K562 (cell line): ENCODE results near the gene PCDH8. TPM values are rescaled to one million over a fixed set of nuclear protein-coding genes. Genes with fewer than 3 reads are reported as not detected.

Experiments
- ATAC-seq: fragments of 200-7000 bp; cut with Tn5 transposase; 3 replicates; pipeline ENCODE4 v1.9.1; 2020; ENCODE audit warnings: moderate library complexity
- Bru-seq: library from RNA; stranded (reverse); fragments of 400-500 nt; gene quantifications from one replicate; lab custom pipeline; 2021; lab: Mats Ljungman, UMichigan
- BruChase-seq, 2 experiments: library from RNA; stranded (reverse); fragments of 400-500 nt; gene quantifications; one replicate each; lab custom pipeline; 2021; lab: Mats Ljungman, UMichigan
- BruUV-seq: library from RNA; stranded (reverse); fragments of 400-500 nt; replicated peaks from 2 replicates; lab custom pipeline; 2021; lab: Mats Ljungman, UMichigan
- CTCF ChIA-PET: fragments of 300-600 bp; formaldehyde crosslinking; extraction: SDS; loops from one replicate; lab custom pipeline; 2021; ENCODE audit warnings: low intra/inter-chr PET ratio; lab: Yijun Ruan, JAX
- POLR2A ChIA-PET: fragments of 300-600, 350-650 bp; sonication (Branson Sonifier 250); formaldehyde crosslinking; extraction: SDS; loops from one replicate; lab custom pipeline; 2021; ENCODE audit warnings: antibody characterized with exemption, inconsistent platforms; lab: Yijun Ruan, JAX
- DNase-seq, 4 experiments: peaks; one replicate each; pipeline versions ENCODE4 v3.0.0 to v3.0.0-alpha.2; 2011 to 2018; ENCODE audit warnings: low spot score in 3 of 4, mixed read lengths in 3 of 4; ENCODE audit errors: extremely low read depth in 1 of 4
- FAIRE-seq: peaks from 2 replicates; lab custom pipeline; 2011; peaks lifted over from hg19 to GRCh38; lab: Jason Lieb, UNC
- H2AFZ ChIP-seq: 2 replicates; pipeline ENCODE4 v1.6.0; 2011; ENCODE audit warnings: low read depth, low read length, control low read depth, inconsistent platforms
- H3K27ac ChIP-seq: fragments of 200-600 bp; 3 replicates; pipeline ENCODE4 v1.8.0; 2011; ENCODE audit warnings: low read depth, mild to moderate bottlenecking, control low read depth, inconsistent platforms, low read length, moderate library complexity, mixed read lengths; ENCODE audit errors: extremely low read depth
- H3K27me3 ChIP-seq, 2 experiments: fragments of 300-600 bp in 1 of 2; 2 replicates in 1 of 2; 3 replicates in 1 of 2; pipeline versions ENCODE4 v1.6.0 to v1.8.0; 2011; ENCODE audit warnings: inconsistent platforms in 2 of 2, low read length in 2 of 2, mild to moderate bottlenecking in 1 of 2, mixed read lengths in 1 of 2, moderate library complexity in 1 of 2; ENCODE audit not compliant: control insufficient read depth in 2 of 2, insufficient read depth in 2 of 2
- H3K36me3 ChIP-seq: fragments of 300-600 bp; 3 replicates; pipeline ENCODE4 v1.8.0; 2011; ENCODE audit warnings: mild to moderate bottlenecking, low read length, inconsistent platforms; ENCODE audit not compliant: control insufficient read depth, insufficient read depth
- H3K4me1 ChIP-seq, 2 experiments: fragments of 200-600 bp in 1 of 2; replicated peaks in 1 of 2; 2 replicates in 1 of 2; 3 replicates in 1 of 2; pipeline versions ENCODE4 v1.5.1 to v1.8.0; 2011; ENCODE audit warnings: inconsistent platforms in 2 of 2, low read length in 2 of 2, mild to moderate bottlenecking in 1 of 2, mixed read lengths in 1 of 2, moderate library complexity in 1 of 2; ENCODE audit not compliant: control insufficient read depth in 2 of 2, insufficient read depth in 2 of 2
- H3K4me2 ChIP-seq: 2 replicates; pipeline ENCODE4 v1.6.1; 2011; ENCODE audit warnings: low read length, control low read depth, inconsistent platforms, mixed read lengths; ENCODE audit not compliant: insufficient read depth
- H3K4me3 ChIP-seq: fragments of 200-600 bp; sonication (generic), shearing (Covaris generic); 2 replicates; pipeline ENCODE4 v1.5.1; 2016; ENCODE audit warnings: control low read depth, inconsistent platforms
- H3K79me2 ChIP-seq: fragments of 200-600 bp; 3 replicates; pipeline ENCODE4 v1.8.0; 2011; ENCODE audit warnings: low read length, inconsistent platforms; ENCODE audit not compliant: control insufficient read depth, insufficient read depth
- H3K9ac ChIP-seq, 2 experiments: 2 replicates each; pipeline versions ENCODE4 v1.6.0 to v1.6.1; 2011; ENCODE audit warnings: low read depth in 2 of 2, low read length in 2 of 2, control low read depth in 1 of 2, inconsistent platforms in 1 of 2, mild to moderate bottlenecking in 1 of 2, mixed read lengths in 1 of 2; ENCODE audit not compliant: insufficient read depth in 1 of 2
- H3K9me1 ChIP-seq: one replicate; pipeline ENCODE4 v1.6.0; 2011; ENCODE audit warnings: inconsistent platforms, mild to moderate bottlenecking, low read length, moderate library complexity; ENCODE audit not compliant: control insufficient read depth, insufficient read depth
- H3K9me3 ChIP-seq: replicated peaks from 2 replicates; pipeline ENCODE4 v1.5.1; 2011; ENCODE audit warnings: low read depth, low read length, inconsistent platforms; ENCODE audit not compliant: control insufficient read depth, insufficient read depth
- H4K20me1 ChIP-seq: replicated peaks from 2 replicates; pipeline ENCODE4 v1.6.1; 2011; ENCODE audit warnings: low read length, inconsistent platforms, mixed read lengths; ENCODE audit not compliant: control insufficient read depth, insufficient read depth
- CSDE1 ChIP-seq, 2 experiments: fragments of 450-650 bp; IDR thresholded peaks; 2 replicates each; pipeline ENCODE4 v1.6.1; 2016; ENCODE audit warnings: mild to moderate bottlenecking in 1 of 2
- GTF3C2 ChIP-seq: IDR thresholded peaks from 3 replicates; pipeline ENCODE4 v1.6.1; 2011; ENCODE audit warnings: borderline replicate concordance, mild to moderate bottlenecking, moderate library complexity; ENCODE audit not compliant: insufficient read length; ENCODE audit errors: extremely low read depth
- HMBOX1 ChIP-seq: sonication (generic); IDR thresholded peaks from 2 replicates; pipeline ENCODE4 v1.6.1; 2016
- MEF2A ChIP-seq: IDR thresholded peaks from 2 replicates; pipeline ENCODE4 v1.6.1; 2011; ENCODE audit warnings: low read depth, mild to moderate bottlenecking, low read length, moderate library complexity; ENCODE audit not compliant: control insufficient read depth
- OTX1 ChIP-seq: fragments of 450-650 bp; formaldehyde crosslinking; IDR thresholded peaks from 2 replicates; pipeline ENCODE4 v1.4.0; 2022; ENCODE audit warnings: mild to moderate bottlenecking
- POLR2A ChIP-seq: fragments of 450-650 bp; conservative IDR thresholded peaks from 2 replicates; pipeline ENCODE4 v1.6.1; 2016
- RBFOX2 ChIP-seq: fragments of 200-400 bp; formaldehyde crosslinking; IDR thresholded peaks from 2 replicates; pipeline ENCODE4 v1.6.1; 2017; ENCODE audit warnings: low read depth, mild to moderate bottlenecking, low read length, moderate library complexity
- XRCC4 ChIP-seq: IDR thresholded peaks from one replicate; pipeline ENCODE4 v1.6.1; 2011; ENCODE audit not compliant: insufficient read depth, insufficient read length; ENCODE audit errors: extremely low read depth
- ZNF431 ChIP-seq: sonication (generic); formaldehyde crosslinking; IDR thresholded peaks from 2 replicates; pipeline ENCODE4 v1.8.0; 2022; ENCODE audit warnings: mild to moderate bottlenecking, missing genetic modification reagents
- WGBS: fragments of 100-300 bp; shearing (Covaris generic); methylation state at CpG from one replicate; pipeline ENCODE4 v1.1.6; 2016; ENCODE audit warnings: low coverage, mixed read lengths; ENCODE audit not compliant: insufficient coverage; ENCODE audit errors: missing lambda C conversion rate; 5-methylcytosine and 5-hydroxymethylcytosine counted together
- in situ Hi-C: fragments of 300-500 bp; cut with MboI; formaldehyde crosslinking; loops from 4 replicates; pipeline ENCODE4 v1.15.0; 2018; ENCODE audit warnings: inconsistent platforms, mixed read lengths
- intact Hi-C: fragments of 100-400 bp; cut with micrococcal nuclease; formaldehyde crosslinking; loops from 2 replicates; pipeline ENCODE4 v1.14.2; 2022
- long read RNA-seq, 3 experiments: library from polyadenylated mRNA in 2 of 3; library from RNA in 1 of 3; unstranded in 2 of 3; stranded (forward) in 1 of 3; transcript quantifications; one replicate each; pipeline ENCODE4 v2.0.0, GENCODE V29; 2019 to 2022
- polyA minus RNA-seq, 3 experiments: library from RNA; depleted of rRNA, polyadenylated mRNA; stranded (reverse); fragments of >200 nt; gene quantifications; 2 replicates each; pipeline ENCODE4 v1.2.3, GENCODE V29; 2011
- polyA plus RNA-seq, 8 experiments: library from polyadenylated mRNA; depleted of rRNA in 4 of 8; stranded (reverse) in 5 of 8; unstranded in 3 of 8; fragments of >200 nt; fragmentation: Nextera tagmentation in 2 of 8; fragmentation: Illumina TruSeq in 1 of 8; extraction: Ambion mirVana in 2 of 8; extraction: Trizol in 1 of 8; gene quantifications; 2 replicates each; pipeline versions ENCODE4 v1.2.1 to v1.2.3, GENCODE V29; 2011 to 2014; ENCODE audit warnings: inconsistent platforms in 1 of 8, missing spikeins in 1 of 8
- total RNA-seq, 7 experiments: library from RNA; depleted of rRNA in 6 of 7; stranded (reverse); fragments of >200 nt in 6 of 7; fragmentation: Illumina TruSeq in 2 of 7; extraction: Trizol in 2 of 7; gene quantifications; 2 replicates each; pipeline versions ENCODE4 v1.2.1 to v1.2.3, GENCODE V29; 2011 to 2021; ENCODE audit warnings: low replicate concordance in 1 of 7

PCDH8 gene
- not detected in 2 replicates for total RNA-seq (2011; cell fraction: chromatin; rRNA removed; ENCODE audit: low replicate concordance)
- total RNA-seq (2011; cell fraction: nucleolus; rRNA removed) = not detected in 2 replicates
- not detected in 2 replicates for total RNA-seq (2011; cell fraction: nucleoplasm; rRNA removed)
- total RNA-seq (2014; rRNA removed) (not detected in 2 replicates), total RNA-seq (2014; rRNA removed; fragmentation: Illumina TruSeq; extraction: Trizol) (not detected in 2 replicates), total RNA-seq (2015; rRNA removed; fragmentation: Illumina TruSeq; extraction: Trizol) (not detected in 2 replicates), total RNA-seq (2021) (not detected in 2 replicates), polyA plus RNA-seq (2011; rRNA removed) (not detected in 2 replicates), polyA plus RNA-seq (2014; fragmentation: Illumina TruSeq; extraction: Trizol) (not detected in 2 replicates), polyA plus RNA-seq (2014; fragmentation: Nextera tagmentation; extraction: Ambion mirVana) (not detected), polyA plus RNA-seq (2014; rRNA removed) (not detected in 2 replicates), polyA minus RNA-seq (2011; rRNA and poly(A)+ RNA removed) (not detected in 2 replicates), Bru-seq, nascent RNA (not detected), BruChase-seq, experiment 1, labeled RNA remaining after a 2-hour chase (not detected), BruChase-seq, experiment 2, labeled RNA remaining after a 6-hour chase (not detected)
- polyA plus RNA-seq (2011; cell fraction: cytosol; rRNA removed) = not detected in 2 replicates
- not detected in 2 replicates for polyA plus RNA-seq (2011; cell fraction: nucleus; rRNA removed)
- polyA plus RNA-seq (2012) = not detected in 2 replicates
- polyA minus RNA-seq (2011; cell fraction: cytosol; rRNA and poly(A)+ RNA removed) = not detected in 2 replicates
- polyA minus RNA-seq (2011; cell fraction: nucleus; rRNA and poly(A)+ RNA removed) = not detected in 2 replicates
- long read RNA-seq, experiment 1 = 0 reads
- long read RNA-seq, experiment 2 = 0 reads
- long read RNA-seq, experiment 3 = 0 reads

- Histone ChIP-seq H3K4me2 (no peak within 1 kb of the TSS), H3K4me1 (peaks cover 0 to 6% of the 10 kb centered on the region in 2 experiments; a peak in 1 of 5 replicates), H3K79me2 (no peaks in the 10 kb centered on the region), H4K20me1 (no peaks in the 10 kb centered on the region), H3K9me3 (no peaks in the 10 kb centered on the region), H2AFZ (no peak within 1 kb of the TSS), H3K36me3 (no peaks in the 10 kb centered on the region), H3K27ac (no peak within 1 kb of the TSS), H3K27me3 (no peaks in the 10 kb centered on the region), H3K9me1 (no peaks in the 10 kb centered on the region), H3K4me3 (no peak within 1 kb of the TSS), H3K9ac (no peak within 1 kb of the TSS)
- FAIRE-seq = no peak
- POLR2A ChIA-PET = no interaction called here
- CTCF ChIA-PET = no interaction called here
- DNase-seq = no peak
- TF ChIP-seq HMBOX1 (no peak), GTF3C2 (no peak), POLR2A (no peak), OTX1 (CRISPR knock-in tag) (no peak), CSDE1 (IDR thresholded peaks at IDR 0.05) (no peak), MEF2A (no peak), XRCC4 (no peak), RBFOX2 (no peak), ZNF431 (CRISPR knock-in tag) (no peak)
- no TSS peak for BruUV-seq
- in situ Hi-C loops (no loop called here), intact Hi-C loops (no loop called here)
- WGBS = 31% methylated on average over 23 of the region's 41 CpGs
- no peak for ATAC-seq
These were observed at the start of gene PCDH8 for GRCh38 chr13:52848455-52849195. Gene PCDH8, minus strand, starts transcription at chr13:52848640. Its CDS starts 204 bp downstream, at chr13:52848436.
